HG03342 (cell line): ENCODE data around the gene PRSS50.
"Not testable (repeated sequence)": the region's sequence is repeated elsewhere in the genome, so short reads cannot be mapped to it uniquely, and the experiment has no call there.

ENCODE experiments used
- ATAC-seq: cut with Tn5 transposase; IDR thresholded peaks from one replicate; pipeline ENCODE4 v1.9.1; 2021; ENCODE audit warnings: mild to moderate bottlenecking, moderate library complexity; ENCODE audit not compliant: unreplicated experiment

PRSS50 gene

GRCh38 chr3:46717447-46718231, at the start of gene PRSS50:
TSS of gene PRSS50 (minus strand) at chr3:46717869. CDS start at chr3:46717824, 45 bp downstream.
- no peak for ATAC-seq

GRCh38 chr3:46764206-46764605, 46.5 kb upstream of the PRSS50 start:
- ATAC-seq: no peak

- ATAC-seq: no peak
These were observed 45.5 kb upstream of the PRSS50 start for GRCh38 chr3:46763178-46763577.

GRCh38 chr3:46759239-46760167, 41.8 kb upstream of the PRSS50 start:
- ATAC-seq: no peak

GRCh38 chr3:46756642-46757041, 39.0 kb upstream of the PRSS50 start:
- no peak for ATAC-seq

GRCh38 chr3:46755646-46756045, 38.0 kb upstream of the PRSS50 start:
- ATAC-seq: no peak

GRCh38 chr3:46753127-46753526, 35.5 kb upstream of the PRSS50 start:
- ATAC-seq: not testable (repeated sequence)

GRCh38 chr3:46750555-46751038, 32.9 kb upstream of the PRSS50 start:
- no peak for ATAC-seq

- ATAC-seq: no peak
These were observed 31.5 kb upstream of the PRSS50 start for GRCh38 chr3:46749129-46749528.

- ATAC-seq: no peak
These were observed 30.5 kb upstream of the PRSS50 start for GRCh38 chr3:46748170-46748569.

- no peak for ATAC-seq
These were observed 29.0 kb upstream of the PRSS50 start for GRCh38 chr3:46746711-46747110.

GRCh38 chr3:46742992-46743585, 25.4 kb upstream of the PRSS50 start:
- no peak for ATAC-seq

GRCh38 chr3:46739565-46739964, 21.9 kb upstream of the PRSS50 start:
- ATAC-seq: not testable (repeated sequence)

- ATAC-seq: no peak
These were observed 19.7 kb upstream of the PRSS50 start for GRCh38 chr3:46737329-46737731.

GRCh38 chr3:46736006-46736872, 18.6 kb upstream of the PRSS50 start:
- no peak for ATAC-seq

- no peak for ATAC-seq
These were observed 17.1 kb upstream of the PRSS50 start for GRCh38 chr3:46734773-46735172.

GRCh38 chr3:46733026-46733800, 15.5 kb upstream of the PRSS50 start:
- ATAC-seq: no peak

GRCh38 chr3:46731795-46732194, 14.1 kb upstream of the PRSS50 start:
- no peak for ATAC-seq

- no peak for ATAC-seq
These were observed 13.2 kb upstream of the PRSS50 start for GRCh38 chr3:46730819-46731218.

GRCh38 chr3:46729038-46729437, 11.4 kb upstream of the PRSS50 start:
- ATAC-seq: no peak
